Measurements from ENCODE around the gene RRP15. TPM values are rescaled to one million over a fixed set of nuclear protein-coding genes. Genes with fewer than 3 reads are reported as not detected.

RRP15 gene
- total and polyA plus RNA-seq, 2 experiments from 2014 or later, result 19.8 to 86.5 TPM

DNA sequence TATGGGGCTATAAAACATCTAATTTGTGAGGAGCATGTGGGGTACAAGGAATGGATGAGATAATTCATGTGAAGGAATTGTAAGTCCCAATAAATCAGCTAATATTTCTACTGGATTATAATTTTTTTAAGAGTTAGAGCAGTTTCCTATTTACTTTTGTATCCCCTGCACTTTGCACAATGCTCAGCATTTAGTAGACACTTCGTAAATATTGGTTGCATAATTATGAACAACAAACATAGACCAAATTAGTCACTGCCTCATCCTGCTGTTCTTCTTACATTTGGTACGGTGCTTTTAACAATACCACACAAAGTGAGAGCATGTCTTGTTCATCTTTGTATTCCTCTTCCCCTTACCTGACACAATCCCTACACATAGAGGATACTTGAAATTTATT is 27.1 kb upstream of the RRP15 start:
- H3K27ac ChIP-seq (ENCODE audit: low read depth), result no peak overlapping the region
- peaks cover 16% of the 10 kb centered on the region for H3K4me1 Mint-ChIP-seq
- H3K79me2 ChIP-seq (replicated peaks; ENCODE audit: insufficient read depth), result no peaks in the 10 kb centered on the region
- H3K4me2 ChIP-seq, result no peak overlapping the region
- no peak for DNase-seq (ENCODE audit: low spot score)
- no peak overlapping the region for H2AFZ ChIP-seq
- no peaks in the 10 kb centered on the region for H3K27me3 Mint-ChIP-seq (ENCODE audit: insufficient read depth, low read depth, poor library complexity)
- no peaks in the 10 kb centered on the region for H3K27me3 ChIP-seq (ENCODE audit: insufficient read depth)
- H3K4me3 ChIP-seq, result no peak overlapping the region
- no peak for ATAC-seq
- H3K4me3 Mint-ChIP-seq, result no peak overlapping the region
- no peak overlapping the region for H3K27ac Mint-ChIP-seq
- TF ChIP-seq ZNF331 (CRISPR knock-in tag; IDR thresholded peaks at IDR 0.05; ENCODE audit: low read depth) (no peak), ZNF114 (CRISPR knock-in tag; IDR thresholded peaks at IDR 0.05) (no peak), NANOG (IDR thresholded peaks at IDR 0.05; ENCODE audit: borderline replicate concordance) (no peak)
- no peaks in the 10 kb centered on the region for H3K9me2 ChIP-seq (ENCODE audit: insufficient read depth)
- H3K9me3 Mint-ChIP-seq, result no peaks in the 10 kb centered on the region
- peaks cover 16% of the 10 kb centered on the region for H3K4me1 ChIP-seq (ENCODE audit: insufficient read depth)
- H3F3A ChIP-seq (replicated peaks; ENCODE audit: low read depth), result no peaks in the 10 kb centered on the region
- no peaks in the 10 kb centered on the region for H4K20me1 ChIP-seq (replicated peaks; ENCODE audit: insufficient read depth)
- H3K36me3 ChIP-seq (ENCODE audit: insufficient read depth), result no peaks in the 10 kb centered on the region
- no peaks in the 10 kb centered on the region for H3K36me3 Mint-ChIP-seq (ENCODE audit: low read depth)

GRCh38 chr1:218259339-218259738 is 25.8 kb upstream of the RRP15 start:
- H3K36me3 Mint-ChIP-seq (ENCODE audit: low read depth), result no peaks in the 10 kb centered on the region
- no peaks in the 10 kb centered on the region for H3K27me3 Mint-ChIP-seq (ENCODE audit: insufficient read depth, low read depth, poor library complexity)
- H3K9me2 ChIP-seq (ENCODE audit: insufficient read depth), result no peaks in the 10 kb centered on the region
- H3K27me3 ChIP-seq (ENCODE audit: insufficient read depth), result no peaks in the 10 kb centered on the region
- H3K4me1 ChIP-seq (ENCODE audit: insufficient read depth), result peaks cover 11% of the 10 kb centered on the region
- no peaks in the 10 kb centered on the region for H4K20me1 ChIP-seq (replicated peaks; ENCODE audit: insufficient read depth)
- no peaks in the 10 kb centered on the region for H3K79me2 ChIP-seq (replicated peaks; ENCODE audit: insufficient read depth)
- ATAC-seq (no peak), DNase-seq (ENCODE audit: low spot score) (no peak)
- no peak overlapping the region for H3K27ac Mint-ChIP-seq
- no peaks in the 10 kb centered on the region for H3F3A ChIP-seq (replicated peaks; ENCODE audit: low read depth)
- no peak overlapping the region for H3K4me3 ChIP-seq
- H2AFZ ChIP-seq, result no peak overlapping the region
- H3K9me3 Mint-ChIP-seq, result no peaks in the 10 kb centered on the region
- no peak overlapping the region for H3K27ac ChIP-seq (ENCODE audit: low read depth)
- H3K4me2 ChIP-seq, result no peak overlapping the region
- H3K4me1 Mint-ChIP-seq, result peaks cover 10% of the 10 kb centered on the region; the same call in 2 of the 3 replicates
- H3K4me3 Mint-ChIP-seq, result no peak overlapping the region
- no peaks in the 10 kb centered on the region for H3K36me3 ChIP-seq (ENCODE audit: insufficient read depth)
- no peak for TF ChIP-seq ZNF331 (CRISPR knock-in tag; IDR thresholded peaks at IDR 0.05; ENCODE audit: low read depth)
- no peak for TF ChIP-seq REST (IDR thresholded peaks at IDR 0.05; ENCODE audit: unreplicated experiment)
- TF ChIP-seq JUNB (IDR thresholded peaks at IDR 0.05; ENCODE audit: unreplicated experiment), result no peak
- TF ChIP-seq, protein P1, sequence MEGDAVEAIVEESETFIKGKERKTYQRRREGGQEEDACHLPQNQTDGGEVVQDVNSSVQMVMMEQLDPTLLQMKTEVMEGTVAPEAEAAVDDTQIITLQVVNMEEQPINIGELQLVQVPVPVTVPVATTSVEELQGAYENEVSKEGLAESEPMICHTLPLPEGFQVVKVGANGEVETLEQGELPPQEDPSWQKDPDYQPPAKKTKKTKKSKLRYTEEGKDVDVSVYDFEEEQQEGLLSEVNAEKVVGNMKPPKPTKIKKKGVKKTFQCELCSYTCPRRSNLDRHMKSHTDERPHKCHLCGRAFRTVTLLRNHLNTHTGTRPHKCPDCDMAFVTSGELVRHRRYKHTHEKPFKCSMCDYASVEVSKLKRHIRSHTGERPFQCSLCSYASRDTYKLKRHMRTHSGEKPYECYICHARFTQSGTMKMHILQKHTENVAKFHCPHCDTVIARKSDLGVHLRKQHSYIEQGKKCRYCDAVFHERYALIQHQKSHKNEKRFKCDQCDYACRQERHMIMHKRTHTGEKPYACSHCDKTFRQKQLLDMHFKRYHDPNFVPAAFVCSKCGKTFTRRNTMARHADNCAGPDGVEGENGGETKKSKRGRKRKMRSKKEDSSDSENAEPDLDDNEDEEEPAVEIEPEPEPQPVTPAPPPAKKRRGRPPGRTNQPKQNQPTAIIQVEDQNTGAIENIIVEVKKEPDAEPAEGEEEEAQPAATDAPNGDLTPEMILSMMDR (conservative IDR thresholded peaks at IDR 0.05; ENCODE audit: low read depth in 2 of 2), result no peak
- TF ChIP-seq POLR2AphosphoS5 (IDR thresholded peaks at IDR 0.05; ENCODE audit: low read depth), result no peak
- TF ChIP-seq ZNF114 (CRISPR knock-in tag; IDR thresholded peaks at IDR 0.05), result no peak
- TF ChIP-seq ZNF462 (CRISPR knock-in tag; IDR thresholded peaks at IDR 0.05), result no peak
- TF ChIP-seq EZH2phosphoT487 (IDR thresholded peaks at IDR 0.05; ENCODE audit: unreplicated experiment), result no peak
- TF ChIP-seq ETS1 (IDR thresholded peaks at IDR 0.05), result no peak
